Measurements from ENCODE around the gene NDUFB5.

GRCh38 chr3:179655236-179655635 lies 50.6 kb downstream of the NDUFB5 start:
- no peak for TF ChIP-seq TCF7L2 (IDR thresholded peaks at IDR 0.05; ENCODE audit: low read depth, low read length)
- no peak for TF ChIP-seq CTCF (IDR thresholded peaks at IDR 0.05)
- no peak for TF ChIP-seq POLR2AphosphoS5 (IDR thresholded peaks at IDR 0.05; ENCODE audit: low read depth, low read length)
- no peak for TF ChIP-seq SIN3A (IDR thresholded peaks at IDR 0.05; ENCODE audit: borderline replicate concordance, insufficient read depth, low read depth, low read length)

Measured in Panc1 (cell line).